Measurements from ENCODE around the gene B3GAT1.

- TF ChIP-seq, protein P1, sequence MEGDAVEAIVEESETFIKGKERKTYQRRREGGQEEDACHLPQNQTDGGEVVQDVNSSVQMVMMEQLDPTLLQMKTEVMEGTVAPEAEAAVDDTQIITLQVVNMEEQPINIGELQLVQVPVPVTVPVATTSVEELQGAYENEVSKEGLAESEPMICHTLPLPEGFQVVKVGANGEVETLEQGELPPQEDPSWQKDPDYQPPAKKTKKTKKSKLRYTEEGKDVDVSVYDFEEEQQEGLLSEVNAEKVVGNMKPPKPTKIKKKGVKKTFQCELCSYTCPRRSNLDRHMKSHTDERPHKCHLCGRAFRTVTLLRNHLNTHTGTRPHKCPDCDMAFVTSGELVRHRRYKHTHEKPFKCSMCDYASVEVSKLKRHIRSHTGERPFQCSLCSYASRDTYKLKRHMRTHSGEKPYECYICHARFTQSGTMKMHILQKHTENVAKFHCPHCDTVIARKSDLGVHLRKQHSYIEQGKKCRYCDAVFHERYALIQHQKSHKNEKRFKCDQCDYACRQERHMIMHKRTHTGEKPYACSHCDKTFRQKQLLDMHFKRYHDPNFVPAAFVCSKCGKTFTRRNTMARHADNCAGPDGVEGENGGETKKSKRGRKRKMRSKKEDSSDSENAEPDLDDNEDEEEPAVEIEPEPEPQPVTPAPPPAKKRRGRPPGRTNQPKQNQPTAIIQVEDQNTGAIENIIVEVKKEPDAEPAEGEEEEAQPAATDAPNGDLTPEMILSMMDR (IDR thresholded peaks at IDR 0.05): no peak
- no peak for TF ChIP-seq POLR2A (IDR thresholded peaks at IDR 0.05)
These were observed 35.7 kb downstream of the B3GAT1 start for GRCh38 chr11:134376150-134376921.
